MM.1S (cell line): Measurements from ENCODE around the gene MAPKAP1.

Experiments
- CTCF ChIP-seq: fragments of 300-600 bp; sonication (generic); IDR thresholded peaks from 2 replicates; pipeline ENCODE4 v1.5.1; 2016; ENCODE audit warnings: antibody characterized with exemption, low read length, mixed read lengths
- EZH2 ChIP-seq: fragments of 300-600 bp; sonication (generic); optimal IDR thresholded peaks from 2 replicates; pipeline ENCODE3; 2017; ENCODE audit warnings: low read depth, mild to moderate bottlenecking, antibody characterized with exemption, low read length, mixed read lengths

GRCh38 chr9:125455132-125455531, 251.9 kb downstream of the MAPKAP1 start:
- TF ChIP-seq EZH2 (no peak), CTCF (no peak)
